ENCODE data around the gene LENG9.
"Not testable (repeated sequence)": the region's sequence is repeated elsewhere in the genome, so short reads cannot be mapped to it uniquely, and the experiment has no call there.

The LENG9 gene

GRCh38 chr19:54463531-54464043, at the start of gene LENG9:
Gene LENG9 (minus strand): TSS chr19:54463778. CDS start chr19:54463526, 252 bp downstream.
- peak; percentile 94 for DNase-seq (ENCODE audit: low spot score)

GRCh38 chr19:54509200-54509940, 45.8 kb upstream of the LENG9 start:
- not testable (repeated sequence) for DNase-seq (ENCODE audit: low spot score)

GRCh38 chr19:54508487-54508886, 44.9 kb upstream of the LENG9 start:
- DNase-seq (ENCODE audit: low spot score) = not testable (repeated sequence)

GRCh38 chr19:54507824-54508223, 44.2 kb upstream of the LENG9 start:
- no peak for DNase-seq (ENCODE audit: low spot score)

- DNase-seq (ENCODE audit: low spot score) = not testable (repeated sequence)
Observed at GRCh38 chr19:54507038-54507717, 43.6 kb upstream of the LENG9 start.

- DNase-seq (ENCODE audit: low spot score) = no peak
Observed at GRCh38 chr19:54506079-54506478, 42.5 kb upstream of the LENG9 start.

GRCh38 chr19:54505542-54505941, 42.0 kb upstream of the LENG9 start:
- not testable (repeated sequence) for DNase-seq (ENCODE audit: low spot score)

- DNase-seq (ENCODE audit: low spot score) = peak; percentile 9
Observed at GRCh38 chr19:54502518-54503048, 39.0 kb upstream of the LENG9 start, which contains the start of gene LAIR2. Gene LAIR2 (plus strand): TSS chr19:54502831. CDS start chr19:54502919, 88 bp downstream.

- DNase-seq (ENCODE audit: low spot score) = not testable (repeated sequence)
Observed at GRCh38 chr19:54498451-54498772, 34.8 kb upstream of the LENG9 start.

GRCh38 chr19:54497747-54498450, 34.3 kb upstream of the LENG9 start:
- peak; percentile 13 for DNase-seq (ENCODE audit: low spot score)

- DNase-seq (ENCODE audit: low spot score) = not testable (repeated sequence)
Observed at GRCh38 chr19:54495284-54495683, 31.7 kb upstream of the LENG9 start.

GRCh38 chr19:54493967-54494585, 30.5 kb upstream of the LENG9 start:
- DNase-seq (ENCODE audit: low spot score) = no peak

GRCh38 chr19:54493056-54493455, 29.5 kb upstream of the LENG9 start:
- DNase-seq (ENCODE audit: low spot score) = not testable (repeated sequence)

GRCh38 chr19:54492568-54492967, 29.0 kb upstream of the LENG9 start:
- DNase-seq (ENCODE audit: low spot score) = no peak

GRCh38 chr19:54489766-54490165, 26.2 kb upstream of the LENG9 start:
- DNase-seq (ENCODE audit: low spot score) = no peak

- DNase-seq (ENCODE audit: low spot score) = no peak
Observed at GRCh38 chr19:54489341-54489740, 25.8 kb upstream of the LENG9 start.

GRCh38 chr19:54485851-54486250, 22.3 kb upstream of the LENG9 start:
- no peak for DNase-seq (ENCODE audit: low spot score)

GRCh38 chr19:54484451-54484850, 20.9 kb upstream of the LENG9 start:
- no peak for DNase-seq (ENCODE audit: low spot score)

- DNase-seq (ENCODE audit: low spot score) = no peak
Observed at GRCh38 chr19:54482889-54483288, 19.3 kb upstream of the LENG9 start.

- DNase-seq (ENCODE audit: low spot score) = peak; percentile 37
Observed at GRCh38 chr19:54481326-54481930, 17.9 kb upstream of the LENG9 start.

GRCh38 chr19:54480051-54480450, 16.5 kb upstream of the LENG9 start:
- DNase-seq (ENCODE audit: low spot score) = no peak

All from CD4-positive, alpha-beta T cell treated with Interleukin-15 for 4 hours (primary cell).